GM19238 (cell line): ENCODE results near the gene PDE4B.

ENCODE experiments used
- DNase-seq: peaks from one replicate; pipeline ENCODE4 v3.0.0; 2011; ENCODE audit warnings: low spot score; ENCODE audit not compliant: insufficient read length

The PDE4B gene

DNA sequence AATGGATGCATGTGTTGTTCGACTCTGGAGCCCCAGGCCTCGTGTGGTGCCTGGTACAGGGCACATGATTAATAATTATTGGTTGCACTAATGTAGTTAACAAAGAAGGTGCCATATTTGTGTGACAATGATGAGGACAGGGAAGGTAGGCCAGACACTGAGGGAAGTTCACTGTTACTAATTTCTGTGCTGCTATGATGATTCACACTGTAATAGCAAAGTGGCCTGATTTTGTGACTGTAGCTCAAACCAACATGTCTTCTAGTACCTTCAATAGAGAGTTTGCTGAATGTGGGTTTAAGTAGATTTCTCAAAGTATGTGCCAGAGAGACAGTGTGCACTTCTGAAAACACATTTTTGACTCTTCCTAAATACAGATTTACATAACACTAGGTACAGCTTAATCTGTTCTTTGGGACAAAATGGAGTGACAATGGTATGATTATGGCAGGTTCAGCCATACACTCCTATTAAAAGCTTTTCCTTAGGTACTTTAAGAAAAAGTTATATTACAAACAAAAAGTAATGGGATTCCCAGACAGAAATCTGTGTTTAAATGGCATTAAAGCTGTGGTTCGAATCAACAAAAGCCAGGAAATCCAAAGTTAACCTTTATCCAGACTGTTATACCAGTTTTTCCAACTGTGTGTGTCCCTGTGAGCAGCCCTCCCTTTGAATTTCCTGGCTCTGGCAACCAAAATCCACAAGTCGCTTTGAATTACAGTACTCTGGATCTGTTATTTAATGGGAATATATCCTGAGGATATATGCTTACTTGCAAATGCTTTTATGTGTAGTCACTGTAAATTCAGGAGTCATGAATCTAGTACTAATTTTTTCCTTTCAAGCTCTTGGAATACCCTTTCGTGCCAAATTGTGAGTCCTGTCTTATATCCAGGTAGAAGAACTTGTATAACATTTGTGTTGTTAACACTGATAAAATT lies 464.2 kb downstream of the PDE4B start:
- no peak for DNase-seq

- no peak for DNase-seq
Observed at GRCh38 chr1:66258404-66259105, 465.9 kb downstream of the PDE4B start.

DNA sequence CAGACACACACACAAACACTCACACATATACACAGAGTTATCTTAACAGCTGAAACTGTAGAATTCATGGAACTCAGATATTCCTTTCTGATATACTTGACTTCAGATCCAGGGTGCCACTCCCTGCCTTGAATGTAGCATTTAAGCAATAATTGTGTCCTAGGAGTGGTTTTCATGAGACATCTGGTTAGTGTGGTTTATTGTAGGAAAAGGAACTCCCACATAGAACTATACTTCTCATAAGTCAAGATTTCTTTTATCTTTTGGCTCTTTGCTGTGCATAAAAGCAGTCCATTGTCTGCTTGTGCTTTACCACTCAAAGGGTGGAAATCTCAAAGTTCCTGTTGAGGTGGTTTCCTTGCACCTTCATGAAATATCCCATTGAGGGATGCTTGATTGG lies 468.7 kb downstream of the PDE4B start:
- DNase-seq: no peak

DNA sequence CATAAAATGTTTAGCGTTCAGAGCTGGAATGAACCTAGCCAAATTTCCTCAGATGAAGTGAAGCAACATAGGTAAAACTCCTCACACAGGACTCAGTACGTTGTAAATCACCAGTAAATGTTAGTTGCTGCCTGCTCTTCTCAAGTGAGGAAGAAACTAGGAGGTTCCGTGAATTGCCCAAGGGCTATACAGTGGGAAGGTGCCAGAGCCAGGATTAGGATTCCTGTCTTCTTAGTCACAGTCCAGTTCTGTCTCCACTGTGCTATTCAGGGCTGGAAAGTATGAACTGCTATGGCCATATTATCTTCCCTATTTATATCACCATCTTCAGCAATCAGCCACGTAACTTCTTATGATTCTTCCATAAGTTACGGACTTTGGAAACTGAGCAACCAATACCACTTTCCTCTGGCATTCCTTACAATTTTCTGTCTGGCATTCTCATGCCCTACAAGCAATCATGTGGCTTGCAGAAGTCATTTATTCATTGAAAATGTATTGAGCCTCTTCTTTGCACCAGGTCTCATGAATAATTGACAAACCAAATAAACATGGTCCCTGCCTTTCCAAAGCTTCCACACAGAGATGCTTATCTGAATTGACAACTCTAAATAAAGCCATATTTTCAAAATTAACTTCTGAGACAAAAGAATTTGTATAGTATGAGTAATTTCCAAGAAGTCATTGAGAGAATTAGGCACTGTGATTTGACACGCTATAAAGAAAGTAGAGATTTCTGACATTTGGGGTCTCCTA lies 469.7 kb downstream of the PDE4B start:
- DNase-seq: no peak

DNA sequence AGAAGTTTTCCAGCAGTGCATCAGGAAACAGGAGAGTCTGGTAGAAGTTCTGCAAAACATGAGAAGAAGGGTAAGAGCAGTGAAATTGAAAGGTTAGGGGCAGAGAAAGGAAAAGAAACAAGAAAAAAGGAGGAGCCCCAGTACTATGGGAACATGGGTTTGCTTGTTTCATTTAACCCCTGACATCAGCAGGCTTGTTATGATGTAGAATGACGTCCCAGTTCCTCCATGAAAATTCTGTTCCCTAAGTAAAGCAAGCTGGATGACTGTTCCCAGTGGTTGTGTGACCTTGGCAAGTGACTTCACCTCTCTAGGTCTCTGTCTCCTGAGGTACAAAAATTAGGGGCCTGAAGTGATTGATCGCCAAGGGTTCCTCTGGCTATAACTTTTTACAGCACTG lies 472.6 kb downstream of the PDE4B start:
- DNase-seq: no peak

- DNase-seq: no peak
Observed at GRCh38 chr1:66265796-66266195, 473.1 kb downstream of the PDE4B start.

DNA sequence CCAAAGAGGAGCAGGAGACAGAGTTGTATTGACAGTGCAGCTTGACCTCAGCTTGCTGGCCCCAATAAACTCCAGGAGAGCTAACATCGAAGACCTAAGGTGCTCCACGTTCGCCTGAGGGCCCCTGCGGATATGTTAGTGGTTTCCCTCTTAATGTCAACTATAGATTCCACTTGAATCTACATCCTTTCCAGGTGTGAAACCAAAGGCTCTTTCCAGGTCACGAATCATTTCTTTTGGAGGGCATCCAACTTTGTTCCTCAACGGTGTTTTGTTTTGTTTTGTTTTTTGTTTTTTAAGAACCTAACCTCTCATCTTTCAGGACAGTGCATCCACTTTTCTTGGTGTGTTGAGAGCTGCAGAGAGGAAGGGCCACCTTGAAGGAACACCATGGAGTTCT lies 473.7 kb downstream of the PDE4B start:
- DNase-seq: no peak

GRCh38 chr1:66266756-66267155 lies 474.1 kb downstream of the PDE4B start:
- DNase-seq: no peak

DNA sequence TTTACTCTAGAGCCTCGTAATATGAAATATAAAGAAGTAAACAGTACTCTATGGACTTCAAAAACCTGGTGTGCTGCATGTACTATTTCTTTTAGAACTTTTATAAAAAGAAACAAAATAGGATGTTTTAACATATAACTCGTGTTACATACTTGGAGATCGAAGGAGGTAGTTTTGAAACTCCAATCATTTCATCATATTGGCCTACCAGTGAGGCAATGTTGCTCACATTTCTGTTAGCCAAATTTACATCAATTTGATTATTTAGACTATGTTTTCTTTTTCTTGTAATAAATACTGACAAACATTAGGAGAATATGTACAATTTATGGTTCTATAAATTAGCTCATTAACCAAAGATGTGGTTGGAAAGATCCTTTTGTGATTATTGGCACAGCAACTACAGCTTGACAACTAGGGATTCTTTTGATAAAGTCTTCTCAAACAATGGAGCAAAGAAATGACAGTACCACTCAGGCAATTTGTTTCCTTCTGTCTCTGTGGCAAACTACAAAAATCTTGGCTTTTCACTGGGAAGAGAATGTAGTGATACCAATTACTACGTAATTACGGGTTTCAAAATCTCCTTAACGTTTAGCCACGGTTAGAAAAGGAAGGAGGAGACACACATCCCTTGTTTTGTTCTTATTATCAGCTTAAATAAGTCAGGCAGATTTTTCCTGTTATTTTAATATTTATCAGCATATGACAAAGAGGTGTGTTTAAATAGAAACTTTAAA lies 474.7 kb downstream of the PDE4B start:
- DNase-seq: no peak

DNA sequence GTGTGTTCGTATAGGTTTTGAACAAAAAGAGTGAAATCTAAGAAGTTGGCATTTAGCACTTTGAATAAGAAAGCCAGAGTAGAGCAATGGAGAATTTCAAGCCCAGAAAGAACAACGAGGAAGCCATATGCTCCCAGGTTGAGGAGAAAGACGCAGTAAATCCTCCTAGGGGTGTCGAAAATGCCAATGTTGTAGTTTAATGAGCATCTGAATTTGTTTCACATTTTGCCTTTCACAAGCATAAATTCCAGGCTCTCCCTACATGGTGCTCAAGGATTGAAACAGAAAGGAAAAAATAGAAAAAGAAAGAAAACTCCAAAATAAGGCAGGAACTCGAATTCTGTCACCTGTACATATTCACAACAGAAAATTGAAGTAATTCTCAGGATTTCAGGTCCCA lies 476.5 kb downstream of the PDE4B start:
- no peak for DNase-seq

DNA sequence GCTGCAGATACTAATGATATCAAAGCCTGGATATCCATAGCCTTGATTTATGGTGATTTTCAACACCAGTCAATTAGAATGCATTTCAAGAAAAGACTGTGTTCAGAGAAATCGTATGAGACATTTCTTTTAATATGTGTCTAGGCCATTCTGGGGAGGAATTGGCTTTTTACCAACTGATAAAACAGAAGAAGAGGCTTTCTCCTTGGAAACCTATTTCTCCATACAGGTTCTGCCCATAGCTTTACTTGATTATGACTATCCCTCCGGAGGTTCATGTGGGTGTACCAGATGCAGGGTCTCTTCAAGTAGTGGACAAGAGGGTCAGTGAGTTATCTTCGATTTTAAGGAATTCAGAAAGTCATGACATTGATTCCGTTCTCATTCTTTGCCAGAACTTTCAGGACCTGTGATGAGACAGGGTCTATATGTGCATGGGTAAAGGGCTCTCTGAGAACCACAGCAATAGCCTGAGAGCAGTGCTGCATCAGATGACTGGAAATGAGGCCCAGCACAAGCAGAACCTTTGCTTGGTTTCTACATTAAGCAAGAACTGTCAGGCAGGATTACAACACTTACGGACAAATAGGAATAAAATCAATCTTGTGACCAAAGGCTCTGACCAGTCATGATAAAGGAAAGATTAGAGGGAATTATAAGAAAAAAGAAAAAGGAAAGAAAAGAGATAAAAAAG lies 477.6 kb downstream of the PDE4B start:
- DNase-seq: no peak

GRCh38 chr1:66271216-66271903 lies 478.7 kb downstream of the PDE4B start:
- DNase-seq: no peak

DNA sequence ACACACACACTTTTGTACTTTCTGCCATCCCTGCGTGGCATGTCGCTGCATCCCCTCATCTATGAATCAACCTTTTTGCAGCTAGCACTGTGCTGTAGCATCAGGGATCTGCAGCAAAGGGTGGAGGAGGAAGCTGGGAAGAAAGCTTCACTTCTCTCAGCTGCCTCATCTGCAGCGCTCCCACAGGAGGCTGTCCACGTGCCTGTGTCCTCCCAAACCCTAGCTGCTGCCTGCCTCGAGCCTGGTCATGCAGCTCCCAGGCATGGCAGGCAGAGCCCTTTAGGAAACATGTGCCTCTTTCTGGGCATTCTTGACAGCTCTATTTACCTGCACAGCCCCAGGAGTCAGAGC lies 479.2 kb downstream of the PDE4B start:
- no peak for DNase-seq

DNA sequence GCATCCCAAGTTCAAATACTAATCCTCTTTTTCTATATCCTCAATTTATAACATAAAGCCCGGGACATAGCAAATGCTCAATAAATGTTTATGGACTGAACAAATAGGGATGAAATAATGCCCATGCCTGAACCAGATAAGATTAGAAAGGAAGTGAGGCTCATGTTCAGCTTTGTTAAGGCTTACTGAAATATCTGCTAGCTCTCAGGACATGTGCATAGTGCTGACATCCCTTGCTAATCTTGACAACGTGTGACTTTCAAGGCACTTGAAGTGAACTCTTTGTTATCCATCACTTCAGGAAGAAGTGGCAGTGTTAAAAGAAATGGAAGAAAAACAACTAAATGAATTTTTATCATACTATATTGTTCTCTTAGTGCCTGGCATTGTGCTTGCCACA lies 481.0 kb downstream of the PDE4B start:
- no peak for DNase-seq

GRCh38 chr1:66274634-66275033 lies 481.9 kb downstream of the PDE4B start:
- no peak for DNase-seq

GRCh38 chr1:66275083-66275482 lies 482.4 kb downstream of the PDE4B start:
- DNase-seq: no peak

GRCh38 chr1:66275601-66276023 lies 482.9 kb downstream of the PDE4B start:
- DNase-seq: no peak

DNA sequence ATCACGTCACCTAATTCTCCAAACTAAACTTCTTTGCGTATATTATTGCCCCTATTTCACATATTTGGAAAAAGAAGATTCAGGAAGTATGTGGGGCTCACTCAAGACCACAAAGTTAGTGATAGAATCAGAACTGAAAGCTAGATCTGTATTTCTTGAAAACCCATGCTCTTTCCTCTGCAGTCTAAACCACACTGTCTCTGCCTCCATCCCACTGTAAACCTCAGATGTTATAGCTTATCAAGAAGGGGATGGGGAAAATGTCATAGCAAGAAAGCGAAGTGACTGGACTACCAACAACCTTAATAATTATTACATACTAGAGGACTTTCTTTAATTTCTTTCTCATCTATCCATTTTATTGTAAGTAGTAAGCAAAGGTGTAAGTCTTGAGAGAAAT lies 483.5 kb downstream of the PDE4B start:
- DNase-seq: no peak

DNA sequence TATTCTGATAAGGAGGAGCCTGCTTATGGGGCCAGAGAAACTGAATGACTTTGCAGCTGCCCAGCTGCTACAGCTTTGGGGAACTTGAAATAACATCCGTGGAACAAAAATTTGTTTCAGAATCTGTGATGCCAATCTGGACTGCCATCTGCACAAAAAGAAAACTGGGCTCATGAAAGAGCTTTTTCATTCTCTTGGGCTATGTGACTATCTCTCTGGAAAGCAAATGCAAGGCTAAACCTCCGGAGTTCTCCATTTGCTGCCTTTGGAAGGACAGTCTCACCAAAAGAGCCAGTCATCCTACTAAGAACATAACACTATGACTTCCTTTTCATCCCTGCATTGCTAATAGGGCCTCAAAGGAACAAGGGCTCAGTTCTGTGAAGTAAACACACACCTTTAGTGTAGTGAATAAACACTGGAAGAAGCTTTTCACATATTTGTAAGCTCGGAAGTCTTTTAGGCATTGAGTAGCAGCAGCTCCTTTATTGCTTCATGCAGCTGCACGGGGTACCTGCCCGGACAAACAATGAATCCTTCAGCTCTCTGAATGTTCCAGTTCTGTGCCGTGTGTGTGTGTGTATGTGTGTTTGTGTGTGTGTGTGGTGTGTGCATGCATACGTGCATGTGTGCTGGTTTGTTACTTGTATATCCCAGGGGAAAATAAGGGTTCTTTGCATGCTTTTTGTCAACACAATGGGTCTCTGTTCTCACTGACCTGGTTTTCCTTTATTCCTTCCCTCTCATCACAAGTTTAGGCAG lies 485.7 kb downstream of the PDE4B start:
- no peak for DNase-seq
